ENCODE data around the gene MSANTD7.

MSANTD7 gene

GRCh38 chr10:14838582-14839304, 637 bp downstream of the MSANTD7 start:
- peak overlapping the region; percentile 98 for H3K27ac ChIP-seq
- no peak for TF ChIP-seq CTCF (conservative IDR thresholded peaks at IDR 0.05)
- TF ChIP-seq ZFX (IDR thresholded peaks at IDR 0.05) = peak; percentile 62; the same call in 1 of the 2 replicates

DNA sequence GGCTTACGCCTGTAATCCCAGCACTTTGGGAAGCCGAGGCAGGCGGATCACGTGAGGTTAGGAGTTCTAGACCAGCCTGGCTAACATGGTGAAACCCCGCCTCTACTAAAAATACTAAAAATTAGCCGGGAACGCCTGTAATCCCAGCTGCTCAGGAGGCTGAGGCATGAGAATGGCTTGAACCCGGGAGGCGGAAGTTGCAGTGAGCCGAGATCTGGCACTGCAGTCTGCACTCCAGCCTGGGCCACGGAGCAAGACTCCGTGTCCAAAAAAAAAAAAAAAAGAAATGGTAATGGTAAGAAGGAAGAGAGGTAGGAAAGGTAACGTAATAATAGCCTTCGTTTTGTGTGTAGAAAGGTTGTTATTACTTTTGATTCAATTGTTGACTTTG, 1.2 kb downstream of the MSANTD7 start:
- peak overlapping the region; percentile 98 for H3K27ac ChIP-seq
- TF ChIP-seq CTCF (conservative IDR thresholded peaks at IDR 0.05) (no peak), ZFX (IDR thresholded peaks at IDR 0.05) (no peak)

DNA sequence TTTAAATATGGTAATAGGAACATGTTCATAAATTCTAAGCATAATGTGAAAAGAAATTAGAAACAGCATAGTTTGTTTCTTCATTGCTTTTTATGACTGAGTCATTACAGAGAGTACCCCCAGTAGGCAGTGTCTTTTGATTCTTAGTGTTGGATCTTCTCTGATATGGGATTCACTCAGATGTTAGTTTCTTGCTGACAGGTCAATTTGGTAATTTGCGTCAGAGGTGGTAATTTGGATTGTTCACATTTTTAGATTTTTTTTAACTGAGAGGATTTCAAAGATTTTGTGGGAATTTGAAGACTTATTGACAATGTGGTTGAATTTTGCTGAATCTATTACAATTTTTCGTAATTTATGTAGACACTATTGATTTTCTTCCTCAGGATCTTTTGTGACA, 2.1 kb downstream of the MSANTD7 start:
- no peak overlapping the region for H3K27ac ChIP-seq
- TF ChIP-seq CTCF (conservative IDR thresholded peaks at IDR 0.05) (no peak), ZFX (IDR thresholded peaks at IDR 0.05) (no peak)

- TF ChIP-seq ZFX (IDR thresholded peaks at IDR 0.05) (no peak), CTCF (conservative IDR thresholded peaks at IDR 0.05) (no peak)
- H3K27ac ChIP-seq = no peak overlapping the region
These were observed 5.4 kb downstream of the MSANTD7 start for GRCh38 chr10:14843327-14843988.

DNA sequence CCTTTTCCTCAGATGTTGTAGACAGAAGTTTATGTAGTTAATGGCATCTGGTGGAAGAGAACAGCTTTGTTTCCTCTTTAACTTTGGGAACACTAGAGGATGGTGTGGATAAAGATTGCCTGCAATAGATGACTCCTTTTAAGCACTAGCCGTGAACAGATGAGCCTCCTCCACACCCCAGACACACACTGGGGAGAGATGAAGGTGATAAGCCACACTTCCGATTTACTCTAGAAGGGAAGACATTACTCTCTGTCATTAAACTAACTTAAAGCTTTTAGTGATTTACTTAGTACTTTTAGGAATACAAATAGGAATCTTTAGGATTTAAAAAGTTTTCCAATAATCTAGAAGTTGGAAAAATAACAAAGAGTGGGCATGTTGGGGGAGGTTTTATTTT, 6.8 kb downstream of the MSANTD7 start:
- H3K27ac ChIP-seq = no peak overlapping the region
- no peak for TF ChIP-seq CTCF (conservative IDR thresholded peaks at IDR 0.05)
- TF ChIP-seq ZFX (IDR thresholded peaks at IDR 0.05) = no peak

DNA sequence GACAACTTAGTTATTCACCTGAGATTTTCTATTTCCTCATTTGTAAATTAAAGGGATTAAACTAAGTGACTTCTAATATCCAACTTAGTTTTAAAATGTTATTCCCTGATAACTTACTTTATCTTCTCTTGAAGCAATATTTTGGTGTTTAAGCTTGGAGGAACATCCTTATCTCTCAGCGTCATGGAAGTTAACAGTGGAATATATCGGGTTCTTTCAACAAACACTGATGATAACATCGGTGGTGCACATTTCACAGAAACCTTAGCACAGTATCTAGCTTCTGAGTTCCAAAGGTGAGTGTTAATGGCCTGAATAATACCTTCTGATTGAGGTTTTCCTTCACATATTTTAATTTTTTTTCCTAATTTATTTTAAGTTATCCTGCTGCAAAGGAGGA, 14.1 kb downstream of the MSANTD7 start:
- no peak for TF ChIP-seq ZFX (IDR thresholded peaks at IDR 0.05)
- TF ChIP-seq CTCF (conservative IDR thresholded peaks at IDR 0.05) = no peak
- no peak overlapping the region for H3K27ac ChIP-seq

- no peak for TF ChIP-seq CTCF (conservative IDR thresholded peaks at IDR 0.05)
- TF ChIP-seq ZFX (IDR thresholded peaks at IDR 0.05) = no peak
- H3K27ac ChIP-seq = no peak overlapping the region
These were observed 17.3 kb downstream of the MSANTD7 start for GRCh38 chr10:14855453-14855852.
